Breast epithelium (tissue), 4 donors: ENCODE data around the gene MEX3D. TPM values are rescaled to one million over a fixed set of nuclear protein-coding genes. Genes with fewer than 3 reads are reported as not detected.
A peak's percentile ranks its signal among the peaks of the same experiment; 100 is the strongest.

Experiments used
- DNase-seq, 2 donors: peaks; one replicate each; pipeline ENCODE4 v3.0.0-alpha.2; 2019; ENCODE audit warnings: low spot score in 2 of 2
- H3K27ac ChIP-seq, 2 donors: fragments of 200-600 bp; sonication (generic) in 1 of 2; one replicate each; pipeline ENCODE4 v1.5.1; 2016 to 2019; ENCODE audit warnings: mild to moderate bottlenecking in 1 of 2
- H3K27me3 ChIP-seq, 2 donors: fragments of 200-600 bp; sonication (generic) in 1 of 2; one replicate each; pipeline versions ENCODE4 v1.5.1 to v1.6.0; 2017 to 2019; ENCODE audit warnings: control low read depth in 1 of 2, mild to moderate bottlenecking in 1 of 2
- H3K36me3 ChIP-seq: fragments of 200-600 bp; one replicate; pipeline ENCODE4 v1.5.1; 2019
- H3K4me1 ChIP-seq, 2 donors: fragments of 200-600 bp; sonication (generic); one replicate each; pipeline ENCODE4 v1.5.1; 2016 to 2019; ENCODE audit warnings: control low read depth in 1 of 2
- H3K4me3 ChIP-seq, 3 donors: fragments of 200-600 bp; sonication (generic); 1 replicate in 2 of 3; 2 replicates in 1 of 3; pipeline ENCODE4 v1.5.1; 2016 to 2019; ENCODE audit warnings: mild to moderate bottlenecking in 3 of 3, moderate library complexity in 2 of 3
- H3K9me3 ChIP-seq, 2 donors: fragments of 200-600 bp; sonication (generic) in 1 of 2; one replicate each; pipeline ENCODE4 v1.5.1; 2016 to 2019; ENCODE audit warnings: control low read depth in 1 of 2
- POLR2A ChIP-seq: fragments of 450-650 bp; IDR thresholded peaks from one replicate; pipeline ENCODE4 v1.6.1; 2016; ENCODE audit warnings: antibody characterized with exemption, mild to moderate bottlenecking, moderate library complexity
- POLR2AphosphoS5 ChIP-seq, 3 donors: sonication (generic); formaldehyde crosslinking; IDR thresholded peaks; one replicate each; pipeline ENCODE4 v1.6.1; 2017; ENCODE audit warnings: antibody characterized with exemption in 3 of 3
- intact Hi-C: fragments of 100-400 bp; cut with DNase I; formaldehyde crosslinking; loops from one replicate; pipeline ENCODE4 v1.15.1; 2023; ENCODE audit warnings: low total_unique reads
- total RNA-seq, 3 donors: library from RNA; depleted of rRNA; stranded (reverse); fragments of >200 nt; gene quantifications; one replicate each; pipeline ENCODE4 v1.1.0, GENCODE V29; 2016
- TF ChIP-seq, protein P1 (sequence below), 3 donors: fragments of 450-650 bp; IDR thresholded peaks; one replicate each; pipeline ENCODE4 v1.5.1; 2016 to 2017; ENCODE audit warnings: antibody characterized with exemption in 3 of 3, mild to moderate bottlenecking in 3 of 3, moderate library complexity in 3 of 3

Gene MEX3D
- total RNA-seq, 3 donors from 2014 or later = 12.5 to 14.3 (median 12.6) TPM

DNA sequence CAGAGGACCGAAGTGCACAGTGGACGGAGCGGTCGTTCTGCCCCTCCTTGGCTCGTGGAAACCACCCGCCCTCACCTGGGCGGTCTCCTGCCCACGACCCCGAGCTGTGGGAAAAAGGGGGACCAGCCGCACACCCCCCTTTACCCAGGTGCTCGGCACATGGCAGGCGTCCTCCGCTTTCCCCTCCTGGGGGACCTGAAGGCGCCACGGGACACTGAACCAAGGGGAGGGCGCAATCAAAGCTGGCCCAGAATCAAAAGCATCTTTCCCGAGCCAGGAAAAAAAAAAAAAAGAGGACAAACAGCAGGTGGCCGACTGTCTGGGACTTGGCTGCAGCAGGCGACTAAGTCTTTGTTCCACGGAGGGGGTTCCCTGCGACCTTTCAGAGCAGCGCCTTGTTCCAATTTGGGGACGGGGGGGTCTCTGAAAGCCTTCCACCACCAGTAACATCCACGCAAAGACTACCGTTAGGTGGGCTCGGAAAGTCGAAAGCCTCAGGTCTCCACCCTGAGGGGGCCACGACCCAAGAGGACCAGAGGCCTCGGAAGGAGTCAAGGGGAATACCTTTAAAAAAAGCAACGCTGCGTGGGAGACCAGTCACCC, 23.4 kb upstream of the MEX3D start:
- Histone ChIP-seq H3K27ac (peak overlapping the region; percentile 87 to 98), H3K27me3 (no peaks in the 10 kb centered on the region), H3K4me3 (peak overlapping the region; percentile 73 to 91 (median 81)), H3K9me3 (no peaks in the 10 kb centered on the region), H3K36me3 (no peaks in the 10 kb centered on the region), H3K4me1 (peaks cover 9 to 12% of the 10 kb centered on the region in 2 donors)
- intact Hi-C loops = no loop called here
- no peak for DNase-seq
- TF ChIP-seq POLR2AphosphoS5 (IDR thresholded peaks at IDR 0.05) = no peak
- TF ChIP-seq, protein P1, sequence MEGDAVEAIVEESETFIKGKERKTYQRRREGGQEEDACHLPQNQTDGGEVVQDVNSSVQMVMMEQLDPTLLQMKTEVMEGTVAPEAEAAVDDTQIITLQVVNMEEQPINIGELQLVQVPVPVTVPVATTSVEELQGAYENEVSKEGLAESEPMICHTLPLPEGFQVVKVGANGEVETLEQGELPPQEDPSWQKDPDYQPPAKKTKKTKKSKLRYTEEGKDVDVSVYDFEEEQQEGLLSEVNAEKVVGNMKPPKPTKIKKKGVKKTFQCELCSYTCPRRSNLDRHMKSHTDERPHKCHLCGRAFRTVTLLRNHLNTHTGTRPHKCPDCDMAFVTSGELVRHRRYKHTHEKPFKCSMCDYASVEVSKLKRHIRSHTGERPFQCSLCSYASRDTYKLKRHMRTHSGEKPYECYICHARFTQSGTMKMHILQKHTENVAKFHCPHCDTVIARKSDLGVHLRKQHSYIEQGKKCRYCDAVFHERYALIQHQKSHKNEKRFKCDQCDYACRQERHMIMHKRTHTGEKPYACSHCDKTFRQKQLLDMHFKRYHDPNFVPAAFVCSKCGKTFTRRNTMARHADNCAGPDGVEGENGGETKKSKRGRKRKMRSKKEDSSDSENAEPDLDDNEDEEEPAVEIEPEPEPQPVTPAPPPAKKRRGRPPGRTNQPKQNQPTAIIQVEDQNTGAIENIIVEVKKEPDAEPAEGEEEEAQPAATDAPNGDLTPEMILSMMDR (IDR thresholded peaks at IDR 0.05) = no peak
- no peak for TF ChIP-seq POLR2A

DNA sequence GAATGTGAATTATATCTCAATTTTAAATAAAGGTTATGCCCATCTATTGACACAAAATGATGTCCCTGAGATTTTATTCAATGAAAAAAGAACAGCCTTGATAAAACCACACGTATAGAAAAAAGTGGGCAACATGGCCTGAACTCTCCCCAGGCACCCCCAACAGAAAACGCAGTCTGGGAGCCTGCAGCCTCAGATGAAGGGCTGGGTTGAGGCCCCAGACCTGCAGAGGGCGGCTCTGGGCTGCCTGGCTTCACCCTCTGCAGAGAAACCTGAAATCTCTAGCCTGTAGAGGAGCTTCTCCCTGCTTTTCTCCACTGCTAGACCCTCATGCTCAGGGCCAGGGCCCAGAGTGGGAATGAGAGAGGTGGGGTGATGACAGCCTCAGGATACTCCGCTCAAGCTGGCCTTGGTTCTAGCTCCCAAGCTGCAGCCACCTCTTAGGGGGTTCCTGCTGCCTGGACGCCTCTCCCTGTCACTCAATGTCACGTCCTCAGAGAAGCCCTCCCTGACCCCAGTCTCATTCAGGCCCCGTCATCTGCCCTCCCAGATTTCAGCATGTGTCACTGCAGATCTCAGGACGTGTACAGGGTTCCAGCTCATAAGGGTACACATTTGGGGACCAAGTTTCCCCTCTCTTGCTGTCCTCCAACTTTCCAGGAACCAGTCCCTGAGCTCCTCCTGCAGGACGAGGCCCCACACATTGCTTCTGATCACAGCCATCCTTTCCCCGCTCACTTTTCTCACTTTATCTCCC, 22.7 kb upstream of the MEX3D start:
- Histone ChIP-seq H3K4me3 (peak overlapping the region; percentile 73 to 91 (median 81)), H3K27ac (peak overlapping the region; percentile 46 to 87), H3K4me1 (peaks cover 9 to 12% of the 10 kb centered on the region in 2 donors), H3K9me3 (no peaks in the 10 kb centered on the region), H3K27me3 (no peaks in the 10 kb centered on the region), H3K36me3 (no peaks in the 10 kb centered on the region)
- no peak for DNase-seq
- no peak for TF ChIP-seq POLR2AphosphoS5 (IDR thresholded peaks at IDR 0.05)
- TF ChIP-seq, protein P1 (IDR thresholded peaks at IDR 0.05) = no peak
- TF ChIP-seq POLR2A = no peak
- intact Hi-C loops = no loop called here

DNA sequence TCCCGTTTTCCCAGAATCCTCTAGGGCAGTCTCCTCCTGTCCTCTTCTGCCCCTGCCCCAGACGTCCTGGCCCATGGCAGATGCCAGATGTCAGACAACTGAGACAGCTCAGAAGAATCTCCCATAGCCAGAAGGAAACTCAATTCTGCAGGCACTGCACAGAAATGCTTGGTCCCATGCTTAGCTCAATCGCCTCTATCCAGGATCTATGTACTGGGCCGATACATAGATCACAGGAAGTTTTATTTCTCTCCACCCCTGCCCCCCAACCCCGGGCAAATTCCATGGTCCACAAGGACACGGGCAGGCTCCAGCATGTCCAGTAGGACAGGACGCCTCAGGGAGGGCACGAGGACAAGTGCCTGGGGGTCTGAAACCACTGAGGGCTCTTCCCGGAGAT, 19.7 kb upstream of the MEX3D start:
- TF ChIP-seq POLR2AphosphoS5 (IDR thresholded peaks at IDR 0.05) = no peak
- TF ChIP-seq, protein P1 (IDR thresholded peaks at IDR 0.05) = no peak
- Histone ChIP-seq H3K9me3 (no peaks in the 10 kb centered on the region), H3K27me3 (no peaks in the 10 kb centered on the region), H3K4me3 (no peak overlapping the region), H3K36me3 (no peaks in the 10 kb centered on the region), H3K27ac (peak overlapping the region in 1 of 2 donors; percentile 2), H3K4me1 (peaks cover 9 to 12% of the 10 kb centered on the region in 2 donors)
- DNase-seq = no peak
- intact Hi-C loops = no loop called here

DNA sequence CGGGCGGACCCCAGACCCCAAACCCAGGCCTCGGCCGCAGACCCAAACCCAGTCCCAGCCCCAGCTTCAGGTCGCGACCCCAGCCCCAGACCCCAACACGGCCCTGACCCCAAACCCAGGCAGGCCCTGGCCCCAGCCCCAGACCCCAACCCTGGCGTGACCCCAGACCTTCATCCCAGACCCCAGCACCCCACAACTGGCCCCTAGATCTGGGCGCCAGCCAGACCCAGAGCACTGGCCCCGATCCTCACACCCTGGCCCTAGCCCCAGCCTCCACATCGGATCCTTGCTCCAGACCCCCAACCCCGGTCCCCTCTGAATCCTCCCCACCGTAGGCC, 17.1 kb upstream of the MEX3D start:
- Histone ChIP-seq H3K4me1 (peaks cover 0 to under 1% of the 10 kb centered on the region in 2 donors), H3K9me3 (no peaks in the 10 kb centered on the region), H3K4me3 (no peak overlapping the region), H3K36me3 (no peaks in the 10 kb centered on the region), H3K27ac (no peak overlapping the region), H3K27me3 (no peaks in the 10 kb centered on the region)
- DNase-seq = no peak
- TF ChIP-seq, protein P1 (IDR thresholded peaks at IDR 0.05) = no peak
- TF ChIP-seq POLR2AphosphoS5 (IDR thresholded peaks at IDR 0.05) = no peak
- TF ChIP-seq POLR2A = no peak
- intact Hi-C loops = no loop called here

DNA sequence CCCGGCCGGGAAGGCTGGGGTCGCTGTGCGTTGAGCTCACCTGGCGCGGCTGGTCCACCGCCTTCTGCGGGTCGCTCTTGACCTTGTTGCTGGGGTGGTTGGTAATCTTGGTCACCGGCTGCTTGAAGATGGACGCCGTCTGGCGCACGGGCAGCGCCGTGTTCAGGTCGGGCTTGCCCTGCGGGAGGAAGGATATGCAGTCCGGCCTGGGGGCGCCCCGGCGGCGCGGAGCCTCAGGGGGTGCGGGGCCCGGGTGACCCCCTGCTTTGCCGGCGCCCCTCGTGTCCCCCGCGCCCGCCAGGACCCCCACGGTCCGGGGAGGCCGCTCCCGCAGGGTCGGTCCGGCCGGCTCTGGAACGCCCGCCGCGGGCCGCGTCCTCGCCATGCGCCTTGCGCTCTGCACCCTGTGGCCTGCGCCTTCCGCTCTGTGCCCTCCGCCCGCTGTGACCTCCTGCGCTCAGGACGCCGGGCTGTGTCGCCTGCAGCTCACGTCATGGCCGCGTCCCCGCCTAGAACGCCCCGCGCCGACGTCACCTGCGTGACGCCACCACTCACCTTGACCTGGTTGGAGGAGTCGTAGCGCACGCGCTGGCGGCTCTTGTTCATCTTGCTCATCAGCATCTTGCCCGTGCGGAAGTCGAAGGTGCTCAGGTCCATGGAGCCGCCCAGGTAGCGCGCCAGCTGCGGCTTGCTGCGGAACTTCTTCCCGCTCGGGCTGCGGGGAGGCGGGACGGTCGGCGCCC, 16.5 kb upstream of the MEX3D start:
- Histone ChIP-seq H3K27ac (no peak overlapping the region), H3K36me3 (no peaks in the 10 kb centered on the region)
- intact Hi-C loops = no loop called here

More for the DNA sequence above, 16.5 kb upstream of the MEX3D start:
- Histone ChIP-seq H3K4me3 (no peak overlapping the region), H3K27me3 (no peaks in the 10 kb centered on the region), H3K9me3 (no peaks in the 10 kb centered on the region), H3K4me1 (no peaks in the 10 kb centered on the region)
- TF ChIP-seq POLR2A = no peak
- no peak for DNase-seq
